HG03108 (cell line): ENCODE measurements around the gene ULBP1.
"Not testable (repeated sequence)": the region's sequence is repeated elsewhere in the genome, so short reads cannot be mapped to it uniquely, and the experiment has no call there.

Experiments
- ATAC-seq: cut with Tn5 transposase; IDR thresholded peaks from one replicate; pipeline ENCODE4 v1.9.1; 2021; ENCODE audit warnings: moderate library complexity; ENCODE audit not compliant: unreplicated experiment

ULBP1 gene, protein sequence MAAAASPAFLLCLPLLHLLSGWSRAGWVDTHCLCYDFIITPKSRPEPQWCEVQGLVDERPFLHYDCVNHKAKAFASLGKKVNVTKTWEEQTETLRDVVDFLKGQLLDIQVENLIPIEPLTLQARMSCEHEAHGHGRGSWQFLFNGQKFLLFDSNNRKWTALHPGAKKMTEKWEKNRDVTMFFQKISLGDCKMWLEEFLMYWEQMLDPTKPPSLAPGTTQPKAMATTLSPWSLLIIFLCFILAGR

DNA sequence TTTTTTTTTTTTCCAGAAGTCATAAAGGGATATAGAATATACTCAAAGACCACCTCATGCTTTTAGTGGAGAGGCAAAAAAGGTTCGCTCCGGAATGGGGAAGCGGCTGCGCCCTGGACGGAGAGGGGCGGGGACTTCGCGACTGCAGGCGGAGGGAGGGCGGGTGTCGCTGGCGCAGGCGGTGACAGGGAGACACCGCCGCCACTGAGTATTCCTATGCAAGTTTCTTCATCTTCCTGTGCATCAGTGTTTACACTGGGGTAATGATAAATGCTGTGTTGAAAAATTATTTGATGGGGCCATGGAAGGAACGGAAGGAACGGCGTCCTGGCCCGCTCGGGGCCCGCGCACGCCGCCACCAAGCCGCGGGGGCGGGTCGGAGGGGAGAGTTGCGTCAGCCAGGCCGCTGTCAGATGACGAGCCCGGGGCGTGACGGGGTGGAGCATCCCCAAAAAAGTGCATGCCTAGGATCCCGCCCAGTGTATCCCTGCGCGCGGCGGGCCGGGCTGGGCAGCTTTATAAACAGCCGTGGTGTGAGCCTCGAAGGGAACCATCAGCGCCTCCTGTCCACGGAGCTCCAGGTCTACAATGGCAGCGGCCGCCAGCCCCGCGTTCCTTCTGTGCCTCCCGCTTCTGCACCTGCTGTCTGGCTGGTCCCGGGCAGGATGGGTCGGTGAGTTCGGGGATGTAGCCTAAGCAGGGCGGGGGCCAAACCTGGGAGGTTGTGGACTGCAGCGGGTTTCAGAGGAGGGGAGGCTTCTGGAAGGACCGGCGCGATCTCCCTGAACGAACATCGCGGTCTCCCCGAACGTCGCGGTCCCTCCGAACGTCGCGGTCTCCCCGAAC is at the start of gene ULBP1:
TSS of gene ULBP1 (plus strand) at position 482 of the 846 bp plus-strand sequence. CDS start at position 589, 107 bp downstream.
- ATAC-seq = no peak

DNA sequence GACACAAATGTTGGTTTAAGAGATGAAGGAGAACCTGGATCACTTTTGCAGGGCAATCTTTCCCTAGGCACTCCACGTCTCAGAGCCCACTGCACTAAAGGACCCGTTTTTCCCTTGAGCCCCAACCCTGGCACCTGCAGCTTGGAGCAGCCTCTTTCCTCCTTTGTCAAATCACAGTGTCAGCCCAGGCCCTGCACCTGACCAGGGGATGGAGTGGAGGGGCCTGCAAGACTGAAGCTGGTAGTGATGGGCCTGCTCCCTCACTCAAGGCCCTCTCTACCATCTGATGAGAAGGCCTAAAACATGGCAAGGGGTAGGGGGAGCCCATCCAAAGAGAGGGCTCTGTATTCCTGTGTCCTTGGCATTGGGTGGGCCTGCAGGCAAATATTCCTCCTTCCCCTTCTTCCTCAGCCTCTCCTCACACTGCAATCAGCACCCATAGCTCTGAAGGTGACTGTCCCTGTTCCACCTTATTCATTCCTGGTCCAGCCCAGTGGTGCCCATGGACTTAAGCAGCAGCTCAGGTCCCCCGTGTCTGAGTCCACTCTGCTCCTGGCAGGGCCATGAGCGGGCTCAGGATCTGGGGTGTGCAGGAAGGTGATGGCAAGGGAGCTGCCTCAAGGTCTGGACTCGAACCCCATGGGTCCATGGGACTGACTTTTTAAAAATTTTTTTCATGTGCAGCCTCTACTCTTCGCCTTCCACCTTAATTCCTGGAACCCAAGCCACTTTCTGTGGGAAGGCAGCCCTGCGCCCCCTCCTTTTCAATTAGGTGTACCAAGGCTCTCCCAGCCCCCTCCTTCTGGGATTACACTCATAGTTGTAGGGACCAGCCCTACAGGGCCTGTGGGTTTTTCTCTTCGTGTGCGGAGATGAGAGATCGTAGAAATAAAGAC is 47.5 kb upstream of the ULBP1 start:
- ATAC-seq = no peak

DNA sequence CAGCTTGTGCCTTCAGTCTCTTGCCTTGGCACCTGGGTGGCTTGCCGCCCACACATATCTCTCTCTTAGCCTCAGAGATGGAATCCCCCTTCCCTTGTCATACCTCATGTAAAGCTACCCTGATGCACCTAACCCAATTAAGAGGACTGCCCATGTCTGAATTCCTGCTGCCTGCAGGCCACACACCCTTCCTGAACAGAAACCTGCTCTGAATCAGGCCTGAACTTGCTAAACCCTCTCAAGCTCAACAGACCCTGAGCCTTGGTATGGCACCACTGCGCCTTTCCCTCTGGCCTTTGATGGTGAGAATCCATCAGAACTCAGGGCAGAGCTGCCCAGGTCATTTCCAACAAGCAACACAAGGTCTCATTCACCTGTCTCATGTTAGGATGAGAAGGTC is 46.1 kb upstream of the ULBP1 start:
- ATAC-seq = no peak

DNA sequence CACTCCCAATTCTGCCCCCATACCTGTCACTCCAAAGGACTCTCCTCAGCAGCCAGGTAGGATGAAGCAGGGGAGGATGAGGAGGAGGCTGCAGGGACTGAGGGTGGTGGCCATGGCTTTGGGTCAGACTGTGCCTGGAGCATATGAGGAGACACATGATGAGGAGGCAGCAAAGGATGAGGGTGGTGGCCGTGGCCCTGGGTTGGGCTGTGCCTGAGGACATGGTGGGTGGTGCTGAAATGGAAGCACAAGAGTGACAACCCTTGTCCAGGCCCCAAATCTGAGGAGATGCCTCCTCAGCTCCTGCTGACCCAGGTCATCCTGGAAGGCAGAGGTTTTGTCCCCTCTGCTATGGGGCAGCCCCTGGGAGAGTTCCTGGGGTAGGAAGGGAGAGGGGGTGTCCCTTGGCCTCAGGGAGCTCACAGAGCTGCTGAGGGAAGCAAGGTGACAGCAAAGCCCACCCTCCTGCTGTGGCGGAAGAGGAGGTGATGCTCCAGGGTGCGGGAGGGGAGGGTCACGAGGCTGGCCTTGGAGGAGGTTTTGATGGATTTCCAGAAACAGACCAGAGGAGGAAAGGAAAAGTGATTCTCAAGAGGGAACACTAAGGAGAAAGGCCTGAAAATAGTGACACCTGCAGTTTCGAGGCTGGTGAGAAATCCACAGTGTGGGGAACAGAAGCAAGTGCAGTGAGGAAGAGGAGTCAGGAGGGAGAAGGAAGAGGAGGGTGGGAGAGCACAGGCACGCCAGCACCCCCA is 45.4 kb upstream of the ULBP1 start:
- ATAC-seq = no peak

DNA sequence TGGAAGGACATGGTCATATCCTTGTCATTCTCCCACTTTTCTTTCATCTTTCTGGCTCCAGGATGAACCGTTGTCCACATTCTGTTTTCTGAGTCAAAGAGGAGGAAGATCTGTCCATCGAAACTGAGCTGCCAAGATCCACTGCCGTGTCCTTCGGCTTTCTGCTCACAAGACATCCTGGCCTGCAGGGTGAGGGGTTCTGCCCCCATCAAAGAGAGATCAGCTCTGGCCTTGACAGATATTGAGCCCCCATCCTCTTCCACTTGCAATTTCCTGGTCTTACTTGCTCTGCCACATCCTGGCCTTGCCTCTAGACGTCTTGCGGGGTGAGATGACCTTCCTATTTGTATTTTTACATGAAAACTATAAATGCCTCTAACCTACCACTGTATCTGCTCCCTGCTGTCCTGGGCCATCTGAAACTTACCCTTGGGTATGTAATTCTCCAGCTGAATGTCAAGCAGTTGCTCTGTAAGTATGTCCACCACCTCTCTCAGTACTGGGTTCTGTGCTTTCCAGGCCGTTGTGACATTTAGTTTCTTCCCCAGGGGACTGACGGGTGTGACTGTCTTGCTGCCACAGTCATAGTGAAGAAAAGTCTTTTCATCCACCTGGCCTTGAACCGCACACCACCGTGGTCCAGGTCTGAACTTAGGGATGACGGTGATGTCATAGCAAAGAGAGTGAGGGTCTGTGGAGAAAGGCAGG is 44.5 kb upstream of the ULBP1 start:
- ATAC-seq = not testable (repeated sequence)

DNA sequence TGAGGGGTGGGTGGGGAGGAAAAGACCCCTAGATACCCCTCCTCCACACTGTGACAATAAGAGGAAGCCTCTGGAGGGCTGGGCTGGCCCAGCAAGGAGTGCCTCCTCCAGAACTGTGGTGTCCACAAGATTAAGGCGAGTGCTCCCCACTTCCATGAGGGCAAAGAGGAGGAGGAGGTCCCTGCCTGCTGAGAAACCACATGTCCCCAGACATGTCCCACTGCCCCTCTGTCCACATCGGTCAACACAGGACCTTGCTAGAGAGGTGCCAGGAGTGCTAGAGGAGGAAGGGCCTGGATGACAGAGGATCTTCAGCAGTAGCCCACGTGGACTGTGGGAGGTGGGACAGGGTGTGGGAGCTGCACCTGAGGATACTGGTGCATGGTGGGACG is 43.9 kb upstream of the ULBP1 start:
- ATAC-seq = no peak

DNA sequence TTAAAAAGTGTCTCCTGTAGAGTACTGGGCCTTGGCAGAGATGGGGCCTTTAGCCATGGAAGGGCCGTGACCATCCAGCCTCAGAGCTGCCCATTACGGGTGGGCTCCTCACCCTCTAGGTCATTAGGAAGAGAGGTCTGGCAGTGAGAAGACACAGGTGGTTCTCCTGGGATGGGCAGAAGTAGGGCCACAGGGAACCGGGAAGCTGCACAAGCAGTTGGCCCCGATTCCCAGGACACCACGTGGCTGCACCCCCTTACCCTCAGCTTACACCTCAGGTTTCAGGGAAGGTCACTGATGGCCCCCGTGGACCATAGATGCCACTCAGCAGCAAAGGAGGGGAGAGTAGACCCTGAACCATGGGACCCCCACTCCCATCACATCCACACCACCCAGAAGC is 42.4 kb upstream of the ULBP1 start:
- no peak for ATAC-seq

DNA sequence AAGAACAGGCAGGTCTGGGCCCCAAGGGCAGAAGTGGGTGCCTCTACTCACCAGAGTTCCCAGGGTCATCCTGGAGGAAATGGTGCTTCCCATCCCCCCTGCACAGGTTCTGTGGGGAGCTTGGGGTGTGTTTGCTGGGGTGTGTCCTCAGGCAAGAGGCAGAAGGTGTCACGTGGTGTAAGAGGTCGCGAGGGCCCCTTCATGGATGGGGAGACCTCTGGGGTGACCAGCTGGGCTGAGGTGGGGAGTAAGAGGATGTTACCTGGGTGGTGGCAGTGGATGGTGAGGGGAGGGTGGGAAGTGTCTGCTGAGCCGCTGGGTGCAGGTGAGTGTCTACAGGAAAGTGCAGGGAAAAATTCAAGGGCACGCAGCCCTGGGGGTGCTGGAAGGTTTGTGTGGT is 41.7 kb upstream of the ULBP1 start:
- ATAC-seq = not testable (repeated sequence)

DNA sequence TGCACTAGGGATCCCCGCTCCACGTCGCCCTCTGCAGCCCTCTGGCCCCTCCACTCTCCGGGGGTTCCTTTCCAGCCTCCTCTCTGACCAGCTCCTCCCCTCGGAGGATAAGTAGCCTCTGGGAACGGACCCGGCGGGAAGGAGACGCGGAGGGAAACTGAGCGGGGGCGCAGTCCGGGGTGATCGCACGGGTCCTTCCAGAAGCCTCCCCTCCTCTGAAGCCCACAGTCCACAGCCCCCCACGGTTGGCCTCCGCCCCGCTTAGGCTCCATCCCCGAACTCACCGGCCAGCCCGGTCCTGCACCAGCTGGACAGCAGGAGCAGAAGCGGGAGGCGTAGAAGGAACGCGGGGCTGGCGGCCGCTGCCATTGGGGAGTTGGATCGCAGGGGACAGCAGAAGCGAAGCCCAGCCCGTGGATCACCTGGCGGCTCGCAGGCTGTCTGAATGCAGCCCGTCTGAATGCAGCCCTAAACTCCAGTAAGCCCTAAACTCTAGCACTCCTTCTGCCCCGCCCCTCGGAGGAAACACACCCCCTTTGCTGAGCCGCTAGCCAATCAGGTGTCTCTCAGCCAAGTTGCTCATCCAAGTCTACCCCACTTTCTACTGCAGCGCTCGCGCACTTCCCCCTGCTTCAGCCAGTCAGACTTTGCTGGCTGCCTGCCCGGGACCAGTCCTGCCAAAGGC is 41.0 kb upstream of the ULBP1 start, which contains the start of gene RAET1G:
TSS of gene RAET1G (minus strand) at position 480 of the 685 bp plus-strand sequence. CDS start at position 369, 111 bp downstream.
- ATAC-seq = no peak

DNA sequence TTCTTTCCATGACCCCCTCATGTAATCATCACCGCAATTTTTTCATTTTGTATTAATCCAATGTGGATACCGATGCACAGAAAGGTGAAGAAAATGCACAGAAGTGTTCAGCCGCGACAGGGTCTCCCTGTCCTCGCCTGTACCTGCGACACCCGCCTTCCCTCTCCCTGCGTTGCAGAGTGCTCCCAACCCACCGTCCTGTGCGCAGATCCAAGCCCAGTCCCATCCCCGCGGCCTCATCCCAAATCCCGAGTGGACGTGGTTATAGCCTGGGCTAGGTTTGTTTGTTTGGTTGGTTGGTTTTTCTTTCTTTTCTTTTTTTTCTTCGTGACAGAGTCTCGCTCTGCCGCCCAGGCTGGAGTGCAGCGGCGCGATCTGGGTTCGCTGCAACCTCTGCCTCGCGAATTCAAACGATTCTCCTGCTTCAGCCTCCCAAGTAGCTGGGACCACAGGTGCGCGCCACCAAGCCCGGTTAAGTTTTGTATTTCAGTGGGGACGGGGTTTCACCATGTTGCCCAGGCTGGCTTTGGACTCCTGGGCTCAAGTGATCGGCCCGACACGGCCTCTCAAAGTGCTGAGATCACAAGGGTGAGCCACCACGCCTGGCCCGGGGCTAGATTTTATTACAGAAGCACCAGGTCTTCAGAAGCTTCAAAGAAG is 40.3 kb upstream of the ULBP1 start:
- no peak for ATAC-seq

DNA sequence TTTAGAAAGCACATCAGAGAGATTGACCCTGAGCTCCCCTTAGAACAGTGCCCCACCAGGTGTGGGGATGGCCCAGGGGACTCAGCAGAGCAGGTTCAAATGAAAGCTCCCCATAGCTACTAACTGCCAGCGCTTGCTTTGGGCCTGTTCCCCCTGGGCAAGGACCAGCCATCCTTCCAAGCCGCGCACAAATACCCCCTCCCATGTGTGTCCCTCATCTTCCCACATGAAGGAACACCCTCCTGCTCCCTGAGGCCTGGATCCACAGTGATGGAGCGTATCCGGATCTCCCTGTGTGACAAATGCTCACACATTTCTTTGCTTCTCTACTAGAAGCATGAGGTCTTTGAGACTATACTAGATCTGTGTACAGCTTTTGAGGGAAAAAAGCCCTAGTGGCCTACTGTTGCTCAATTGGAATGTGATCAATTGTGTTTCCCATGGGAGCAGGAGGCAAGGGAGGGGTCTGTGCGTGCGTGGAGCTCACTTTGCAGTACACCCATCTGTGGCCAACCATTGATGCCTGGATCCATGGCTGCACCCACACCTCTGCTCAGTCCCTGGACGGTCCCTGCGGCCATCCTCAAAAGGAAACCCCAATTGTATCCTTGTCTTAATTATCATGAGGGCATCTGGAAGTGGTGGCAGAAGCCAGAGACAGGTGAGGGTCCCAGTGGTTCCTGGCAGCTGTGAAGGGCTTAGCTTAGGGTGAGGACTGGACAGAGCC is 39.4 kb upstream of the ULBP1 start:
- ATAC-seq = no peak

DNA sequence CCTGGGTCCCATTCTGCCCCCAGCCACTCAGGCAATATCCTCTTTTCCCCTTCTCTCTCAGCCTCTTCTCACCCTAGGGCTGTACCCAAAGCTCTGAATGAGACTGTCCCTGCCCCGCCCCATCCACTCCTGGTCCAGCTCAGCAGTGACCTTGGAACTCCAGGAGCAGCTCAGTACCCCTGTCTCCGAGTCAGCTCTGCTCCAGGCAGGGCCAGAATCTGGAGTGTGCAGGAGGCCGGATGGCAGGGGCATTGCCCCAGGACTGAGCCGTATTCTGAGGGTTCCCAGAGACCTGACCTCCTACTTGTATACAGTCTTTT is 38.9 kb upstream of the ULBP1 start:
- no peak for ATAC-seq

DNA sequence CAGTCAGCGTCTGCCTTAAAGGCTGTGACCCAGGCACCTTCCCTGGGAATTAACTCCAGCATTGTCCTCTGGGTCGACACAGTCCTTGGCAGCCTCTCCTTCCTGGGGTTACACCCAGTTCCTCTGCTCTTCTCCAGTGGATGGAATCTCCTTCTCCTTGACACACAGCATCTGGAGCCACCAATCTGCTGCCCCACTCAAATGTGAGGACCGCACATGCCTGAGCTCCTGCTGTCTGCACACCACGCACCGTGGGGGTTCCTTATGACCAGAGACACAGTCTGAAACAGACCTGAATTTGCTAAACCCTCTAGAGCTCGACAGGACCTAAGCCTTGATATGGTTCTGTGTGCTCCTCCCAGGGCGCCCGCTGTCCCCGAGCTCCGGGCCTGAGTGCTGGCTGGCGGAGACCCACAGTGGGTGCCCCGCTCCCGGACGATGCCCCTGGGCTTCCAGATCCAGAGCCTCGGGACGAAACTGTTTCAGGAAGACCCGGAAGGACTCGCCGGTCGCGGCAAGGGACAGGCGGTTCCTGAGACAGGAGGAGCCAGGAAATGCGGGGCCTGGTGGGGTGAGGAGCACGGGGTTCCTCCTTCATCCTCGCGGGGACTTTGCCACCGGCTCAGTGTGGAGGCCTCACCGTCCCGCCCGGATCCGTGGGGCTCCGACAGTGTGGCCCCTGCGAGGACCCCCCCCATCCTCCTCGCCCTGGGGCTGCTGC is 38.3 kb upstream of the ULBP1 start:
- no peak for ATAC-seq

DNA sequence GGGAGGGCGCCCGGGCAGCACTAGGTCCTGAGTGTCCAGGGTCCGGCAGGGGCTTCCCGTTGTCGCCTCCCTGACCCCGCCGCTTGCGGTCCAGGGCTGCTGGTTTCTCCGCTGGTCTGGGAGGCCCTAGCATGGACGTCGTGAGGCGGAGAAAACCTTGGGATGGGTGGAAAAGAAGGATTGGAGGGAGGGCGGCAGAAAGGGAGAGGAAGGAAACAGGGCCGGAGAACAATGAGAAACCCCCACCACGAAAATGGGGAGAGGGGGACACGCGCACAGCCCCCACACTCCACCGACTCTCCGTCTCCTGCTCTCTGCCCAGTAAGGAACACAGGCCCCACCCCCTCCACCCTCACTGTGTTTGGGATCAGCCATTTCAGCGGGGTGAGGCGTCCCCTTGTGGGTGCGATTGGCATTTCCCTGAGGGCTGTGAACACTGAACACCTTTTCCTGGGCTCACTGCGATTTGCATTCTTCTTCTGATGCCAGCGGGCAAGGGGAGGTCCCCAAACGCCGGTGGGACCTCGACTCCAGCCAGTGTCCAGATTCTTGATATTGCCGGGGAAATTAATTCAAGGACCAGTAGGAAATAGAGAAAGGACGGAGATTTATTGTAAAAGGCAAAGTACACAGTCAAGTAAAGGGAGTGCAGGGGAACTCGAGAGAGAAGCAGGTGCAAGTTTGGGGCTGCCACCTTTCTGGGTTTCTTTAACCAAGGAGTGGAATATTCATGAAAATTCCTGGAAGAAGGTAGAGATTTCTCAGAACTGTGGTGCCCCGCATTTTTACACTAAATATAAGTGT is 37.6 kb upstream of the ULBP1 start:
- ATAC-seq = no peak

DNA sequence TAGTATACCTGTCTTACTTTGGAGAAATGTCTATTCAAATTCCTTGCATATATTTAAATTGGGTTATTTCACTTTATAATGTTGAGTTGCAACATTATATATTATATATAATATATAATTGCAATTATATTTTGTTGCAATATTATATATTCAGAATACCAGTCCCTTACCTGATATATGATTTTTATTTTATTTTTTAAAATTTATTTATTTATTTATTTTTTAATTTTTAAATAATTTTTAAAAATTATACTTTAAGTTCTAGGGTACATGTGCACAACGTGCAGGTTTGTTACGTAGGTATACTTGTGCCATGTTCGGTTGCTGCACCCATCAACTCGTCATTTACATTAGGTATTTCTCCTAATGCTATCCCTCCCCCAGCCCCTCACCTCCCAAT is 36.7 kb upstream of the ULBP1 start:
- not testable (repeated sequence) for ATAC-seq

DNA sequence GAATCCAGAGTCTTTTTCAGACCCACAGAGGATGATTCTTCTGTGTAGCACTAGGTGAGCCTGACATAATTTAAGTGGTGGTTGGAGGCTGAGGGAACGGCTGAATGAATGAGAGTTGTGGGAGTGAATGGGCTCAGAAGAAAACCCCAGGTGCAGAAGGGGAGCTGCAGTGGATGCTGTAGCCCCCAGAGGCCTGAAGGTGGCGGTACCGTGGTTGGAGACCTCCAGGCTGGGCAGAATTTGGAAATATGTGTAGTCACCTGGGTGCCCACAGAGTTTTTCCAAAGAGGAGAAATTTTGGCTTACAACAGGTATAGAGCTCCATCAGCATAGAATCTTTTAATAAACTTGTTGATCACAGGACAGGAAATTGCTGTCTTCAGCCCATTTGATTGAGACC is 34.3 kb upstream of the ULBP1 start:
- no peak for ATAC-seq

DNA sequence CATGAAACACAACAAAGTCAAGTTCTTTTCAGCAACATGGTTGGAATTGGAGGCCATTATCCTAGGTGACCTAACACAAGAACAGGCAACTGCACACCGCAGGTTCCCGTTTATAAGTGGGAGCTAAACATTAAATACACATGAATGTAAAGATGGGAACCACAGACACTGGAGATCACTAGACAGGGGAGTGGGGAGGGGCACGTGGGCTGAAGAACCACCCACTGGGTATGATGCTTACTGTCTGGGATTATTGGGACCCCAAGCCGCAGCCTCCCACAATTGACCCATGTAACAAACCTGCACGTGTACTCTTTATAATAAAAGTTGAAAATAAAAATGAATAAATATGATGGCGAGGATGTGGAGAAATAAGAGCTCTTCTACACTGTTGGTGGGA is 32.2 kb upstream of the ULBP1 start:
- ATAC-seq = no peak
